Measurements from ENCODE around the gene MAGEB18. TPM values are rescaled to one million over a fixed set of nuclear protein-coding genes. Genes with fewer than 3 reads are reported as not detected.

The MAGEB18 gene
- total RNA-seq = not detected in 2 replicates

GRCh38 chrX:26138274-26138673 lies at the start of gene MAGEB18:
Gene MAGEB18 (plus strand): TSS chrX:26138343. CDS start chrX:26138986, 643 bp downstream.
- no peaks in the 10 kb centered on the region for H3K36me3 Mint-ChIP-seq (ENCODE audit: low read depth)
- DNase-seq = no peak
- CTCF ChIA-PET = no interaction called here
- TF ChIP-seq CTCF (IDR thresholded peaks at IDR 0.05) = no peak
- peaks cover 2% of the 10 kb centered on the region for H3K9me3 Mint-ChIP-seq
- POLR2A ChIA-PET = no interaction called here
- H3K27me3 Mint-ChIP-seq = no peaks in the 10 kb centered on the region
- intact Hi-C loops (cut with micrococcal nuclease) = no loop called here
- no peaks in the 10 kb centered on the region for H3K4me1 Mint-ChIP-seq
- no peak within 1 kb of the TSS for H3K4me3 Mint-ChIP-seq
- ATAC-seq (ENCODE audit: low read depth) = no peak
- H3K27ac Mint-ChIP-seq = no peak within 1 kb of the TSS

DNA sequence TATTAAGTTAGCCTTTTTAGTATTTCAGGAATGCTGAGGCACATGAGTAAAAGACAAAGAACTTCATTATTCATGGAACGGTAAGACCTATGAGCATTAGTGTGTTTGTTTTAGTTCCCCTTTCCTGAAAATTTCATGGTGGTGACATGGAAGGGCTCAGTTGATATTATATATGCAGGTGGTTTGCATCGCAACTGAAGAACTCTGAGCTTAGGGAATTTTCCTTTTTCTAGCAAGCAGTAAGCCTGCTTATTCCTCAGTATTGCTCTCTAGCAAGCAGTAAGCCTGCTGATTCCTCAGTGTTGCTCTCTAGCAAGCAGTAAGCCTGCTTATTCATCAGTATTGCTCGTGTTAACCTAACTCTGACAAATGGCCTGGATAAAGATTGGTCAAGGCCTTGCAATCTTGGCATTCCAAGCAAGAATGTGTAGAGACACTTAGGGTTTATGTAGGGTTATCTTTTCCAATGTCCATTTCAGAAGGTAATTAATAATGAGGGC lies 37.7 kb upstream of the MAGEB18 start:
- no peaks in the 10 kb centered on the region for H3K36me3 Mint-ChIP-seq (ENCODE audit: low read depth)
- DNase-seq (no peak), ATAC-seq (ENCODE audit: low read depth) (no peak)
- POLR2A ChIA-PET = no interaction called here
- H3K27me3 Mint-ChIP-seq = no peaks in the 10 kb centered on the region
- no peaks in the 10 kb centered on the region for H3K4me1 Mint-ChIP-seq
- CTCF ChIA-PET = no interaction called here
- H3K27ac Mint-ChIP-seq = no peak overlapping the region
- H3K9me3 Mint-ChIP-seq = no peaks in the 10 kb centered on the region
- H3K4me3 Mint-ChIP-seq = no peak overlapping the region
- no peak for TF ChIP-seq CTCF (IDR thresholded peaks at IDR 0.05)
- intact Hi-C loops (cut with micrococcal nuclease) = no loop called here

- DNase-seq = no peak
- no peaks in the 10 kb centered on the region for H3K27me3 Mint-ChIP-seq
- H3K4me1 Mint-ChIP-seq = no peaks in the 10 kb centered on the region
- no peaks in the 10 kb centered on the region for H3K36me3 Mint-ChIP-seq (ENCODE audit: low read depth)
- H3K27ac Mint-ChIP-seq = no peak overlapping the region
- no peak for ATAC-seq (ENCODE audit: low read depth)
- no peaks in the 10 kb centered on the region for H3K9me3 Mint-ChIP-seq
- intact Hi-C loops (cut with micrococcal nuclease) = no loop called here
- no peak overlapping the region for H3K4me3 Mint-ChIP-seq
- no peak for TF ChIP-seq CTCF (IDR thresholded peaks at IDR 0.05)
- CTCF ChIA-PET = no interaction called here
- POLR2A ChIA-PET = no interaction called here
Observed at GRCh38 chrX:26109142-26109541, 29.0 kb upstream of the MAGEB18 start.

DNA sequence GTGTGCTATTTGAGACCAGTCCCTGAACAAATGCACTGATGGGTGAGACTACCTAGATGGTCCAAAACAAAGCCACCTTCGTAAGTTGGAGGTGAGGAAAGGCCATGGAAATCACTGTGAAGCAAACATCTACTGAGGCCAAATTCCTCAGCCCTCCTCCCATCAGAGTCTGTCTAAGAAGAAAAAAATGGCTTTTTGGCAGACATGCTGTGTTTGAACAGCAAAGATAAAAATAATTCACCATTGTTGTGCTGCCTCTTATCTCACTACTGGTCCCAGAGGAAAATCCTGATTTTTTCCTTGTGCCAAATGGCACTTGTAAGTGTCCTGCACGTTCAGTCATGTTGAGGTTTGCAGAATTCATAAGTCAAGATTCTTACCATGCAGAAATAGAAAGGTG lies 7.9 kb downstream of the MAGEB18 start:
- ATAC-seq (ENCODE audit: low read depth) (no peak), DNase-seq (no peak)
- intact Hi-C loops (cut with micrococcal nuclease) = no loop called here
- ChIA-PET POLR2A (no interaction called here), CTCF (no interaction called here)
- Mint-ChIP-seq H3K9me3 (no peaks in the 10 kb centered on the region), H3K27me3 (no peaks in the 10 kb centered on the region), H3K4me1 (no peaks in the 10 kb centered on the region), H3K27ac (no peak overlapping the region), H3K36me3 (ENCODE audit: low read depth) (no peaks in the 10 kb centered on the region), H3K4me3 (no peak overlapping the region)
- TF ChIP-seq CTCF (IDR thresholded peaks at IDR 0.05) = no peak

GRCh38 chrX:26160301-26160700 lies 22.2 kb downstream of the MAGEB18 start, which contains the start of gene MAGEB6B:
Gene MAGEB6B (plus strand): TSS chrX:26160601. CDS start chrX:26160601, 0 bp downstream.
- no peak for ATAC-seq (ENCODE audit: low read depth)
- CTCF ChIA-PET = no interaction called here
- TF ChIP-seq CTCF (IDR thresholded peaks at IDR 0.05) = no peak

More at GRCh38 chrX:26160301-26160700, 22.2 kb downstream of the MAGEB18 start, which contains the start of gene MAGEB6B:
- POLR2A ChIA-PET = no interaction called here
- intact Hi-C loops (cut with micrococcal nuclease) = no loop called here
- DNase-seq = no peak
- Mint-ChIP-seq H3K27me3 (no peaks in the 10 kb centered on the region), H3K27ac (no peak within 1 kb of the TSS), H3K4me3 (no peak within 1 kb of the TSS), H3K9me3 (no peaks in the 10 kb centered on the region), H3K4me1 (no peaks in the 10 kb centered on the region), H3K36me3 (ENCODE audit: low read depth) (no peaks in the 10 kb centered on the region)

Other genes with a start within 250 kb of the MAGEB18 start
- not detected in 2 replicates for gene MAGEB6B, start 22.3 kb downstream of the MAGEB18 start, total RNA-seq
- gene MAGEB6, start 54.1 kb downstream of the MAGEB18 start, total RNA-seq = not detected in 2 replicates
- gene MAGEB5, start 77.8 kb downstream of the MAGEB18 start, total RNA-seq = not detected in 2 replicates